Adipocyte (in vitro differentiated cells): ENCODE data around the gene ARMH1.

Experiments used
- DNase-seq: peaks from one replicate; pipeline ENCODE4 v3.0.0-alpha.2; 2015; ENCODE audit warnings: low read depth
- H3K27me3 ChIP-seq: replicated peaks from 2 replicates; pipeline ENCODE4 v1.7.0; 2013; ENCODE audit warnings: mild to moderate bottlenecking, low read length, moderate library complexity; ENCODE audit not compliant: control insufficient read depth, insufficient read depth
- H3K36me3 ChIP-seq: 2 replicates; pipeline ENCODE4 v1.7.0; 2013; ENCODE audit warnings: low read length, mild to moderate bottlenecking, moderate library complexity; ENCODE audit not compliant: control insufficient read depth, insufficient read depth, severe bottlenecking
- H3K4me1 ChIP-seq: 2 replicates; pipeline ENCODE4 v1.7.0; 2013; ENCODE audit warnings: mild to moderate bottlenecking, low read length, moderate library complexity; ENCODE audit not compliant: control insufficient read depth, insufficient read depth
- H3K4me3 ChIP-seq: 2 replicates; pipeline ENCODE4 v1.7.0; 2013; ENCODE audit warnings: mild to moderate bottlenecking, low read length, moderate library complexity
- H3K9ac ChIP-seq: 2 replicates; pipeline ENCODE4 v1.7.0; 2013; ENCODE audit warnings: mild to moderate bottlenecking, low read length, moderate library complexity
- H3K9me3 ChIP-seq: 2 replicates; pipeline ENCODE4 v1.7.0; 2013; ENCODE audit warnings: mild to moderate bottlenecking, low read length, moderate library complexity; ENCODE audit not compliant: control insufficient read depth

Gene ARMH1

DNA sequence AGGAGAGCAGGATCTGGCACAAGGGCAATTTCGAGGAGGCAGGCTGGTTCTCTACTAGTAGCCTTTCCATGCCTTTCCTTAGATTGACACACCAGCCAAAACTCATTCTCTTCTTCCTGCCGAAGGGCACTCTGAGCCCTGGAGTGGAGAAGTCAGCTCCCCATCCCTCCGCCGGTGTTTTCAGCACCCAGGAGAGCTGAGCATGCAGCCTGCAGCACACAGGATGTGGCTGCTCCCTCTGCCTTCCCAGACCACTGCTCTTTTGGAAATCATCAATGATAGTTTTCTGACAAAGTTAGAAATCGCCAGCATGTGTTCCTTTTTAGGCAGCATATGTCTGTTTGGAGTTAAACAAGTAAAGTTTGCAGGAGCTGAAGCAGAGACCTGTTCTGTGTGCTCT, 44.8 kb downstream of the ARMH1 start:
- no peaks in the 10 kb centered on the region for H3K27me3 ChIP-seq
- no peak overlapping the region for H3K4me3 ChIP-seq
- DNase-seq: no peak
- no peaks in the 10 kb centered on the region for H3K4me1 ChIP-seq
- no peak overlapping the region for H3K9ac ChIP-seq
- no peaks in the 10 kb centered on the region for H3K9me3 ChIP-seq
- H3K36me3 ChIP-seq: no peaks in the 10 kb centered on the region

DNA sequence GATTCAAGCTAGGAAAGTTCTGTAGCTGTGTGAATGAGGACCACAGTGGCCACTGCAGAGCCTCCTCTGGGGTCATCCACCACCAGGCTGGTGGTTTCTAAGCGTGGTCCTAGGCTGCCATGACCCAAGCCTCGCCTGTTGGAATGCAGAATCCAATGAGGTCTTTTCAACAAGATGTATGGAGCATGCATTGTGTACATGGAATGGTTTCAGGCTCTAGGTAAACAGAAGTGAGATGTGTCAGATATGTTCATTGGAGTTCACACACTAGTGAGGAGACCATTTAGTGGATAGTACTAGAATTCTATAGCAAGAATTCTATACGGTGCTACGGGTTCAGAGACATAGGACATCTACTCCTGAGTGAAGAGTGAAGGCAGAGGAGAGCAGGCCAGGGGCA, 45.8 kb downstream of the ARMH1 start:
- no peak for DNase-seq
- Histone ChIP-seq H3K9ac (no peak overlapping the region), H3K27me3 (no peaks in the 10 kb centered on the region), H3K4me3 (no peak overlapping the region), H3K9me3 (no peaks in the 10 kb centered on the region), H3K4me1 (no peaks in the 10 kb centered on the region), H3K36me3 (no peaks in the 10 kb centered on the region)

DNA sequence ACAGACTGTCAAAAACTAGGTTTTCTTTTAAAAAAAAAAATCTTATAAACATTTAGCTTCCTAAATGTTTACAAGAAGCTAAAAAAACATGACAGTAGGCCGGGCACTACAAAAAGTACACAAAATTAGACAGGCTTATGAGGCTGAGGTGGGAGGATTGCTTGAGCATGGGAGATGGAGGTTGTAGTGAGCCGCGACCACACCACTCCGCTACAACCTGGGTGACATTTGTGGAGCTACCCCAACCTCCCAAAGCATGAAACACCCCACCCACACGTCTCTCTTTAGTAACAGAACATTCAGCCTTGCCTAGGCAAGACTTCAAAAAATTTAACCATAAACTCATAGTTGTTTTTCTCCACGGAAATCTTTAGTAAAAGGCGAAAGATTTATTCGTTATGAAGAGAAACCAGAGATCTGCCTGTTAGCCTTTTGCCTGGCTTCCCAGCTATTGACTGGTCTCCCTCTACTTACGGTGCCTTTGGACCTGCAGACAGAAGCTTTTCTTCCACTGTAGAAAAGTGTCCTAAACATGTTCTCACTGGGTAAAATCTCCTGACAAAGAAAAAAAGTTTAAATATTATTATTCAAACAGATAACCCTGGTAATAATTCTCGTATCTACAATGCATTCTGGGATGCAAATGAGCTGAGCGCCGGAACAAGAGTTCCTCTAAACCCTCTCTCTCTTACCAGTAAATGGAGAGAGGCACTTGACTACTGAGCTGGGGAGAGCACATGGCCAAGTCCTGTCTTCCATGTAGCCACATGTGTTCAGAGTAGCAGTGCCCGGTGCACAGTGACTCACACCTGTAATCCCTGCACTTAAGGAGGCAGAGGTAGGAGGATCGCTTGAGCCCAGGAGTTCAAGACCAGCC, 47.2 kb downstream of the ARMH1 start:
- Histone ChIP-seq H3K9me3 (no peaks in the 10 kb centered on the region), H3K27me3 (no peaks in the 10 kb centered on the region), H3K9ac (peak overlapping the region; percentile 61), H3K4me3 (no peak overlapping the region), H3K36me3 (no peaks in the 10 kb centered on the region), H3K4me1 (peaks cover 2% of the 10 kb centered on the region)
- no peak for DNase-seq

- H3K9ac ChIP-seq: no peak overlapping the region
- no peaks in the 10 kb centered on the region for H3K27me3 ChIP-seq
- DNase-seq: no peak
- H3K9me3 ChIP-seq: no peaks in the 10 kb centered on the region
- peaks cover 4% of the 10 kb centered on the region for H3K4me1 ChIP-seq
- no peaks in the 10 kb centered on the region for H3K36me3 ChIP-seq
- no peak overlapping the region for H3K4me3 ChIP-seq
These were observed 48.5 kb downstream of the ARMH1 start for GRCh38 chr1:44723064-44723463.

GRCh38 chr1:44723496-44724295, 49.2 kb downstream of the ARMH1 start:
- Histone ChIP-seq H3K36me3 (no peaks in the 10 kb centered on the region), H3K27me3 (no peaks in the 10 kb centered on the region), H3K4me3 (no peak overlapping the region), H3K9me3 (no peaks in the 10 kb centered on the region), H3K9ac (no peak overlapping the region), H3K4me1 (peaks cover 4% of the 10 kb centered on the region)
- DNase-seq: no peak

GRCh38 chr1:44724296-44724954, 49.9 kb downstream of the ARMH1 start:
- Histone ChIP-seq H3K4me3 (no peak overlapping the region), H3K27me3 (no peaks in the 10 kb centered on the region)
- no peak for DNase-seq

GRCh38 chr1:44724955-44725698, 50.6 kb downstream of the ARMH1 start:
- H3K4me1 ChIP-seq: peaks cover 6% of the 10 kb centered on the region
- no peak overlapping the region for H3K4me3 ChIP-seq
- no peaks in the 10 kb centered on the region for H3K36me3 ChIP-seq
- no peaks in the 10 kb centered on the region for H3K27me3 ChIP-seq
- no peaks in the 10 kb centered on the region for H3K9me3 ChIP-seq
- H3K9ac ChIP-seq: no peak overlapping the region
- DNase-seq: no peak

More at GRCh38 chr1:44724296-44724954, 49.9 kb downstream of the ARMH1 start:
- no peaks in the 10 kb centered on the region for H3K9me3 ChIP-seq
- no peak overlapping the region for H3K9ac ChIP-seq
- peaks cover 4% of the 10 kb centered on the region for H3K4me1 ChIP-seq
- no peaks in the 10 kb centered on the region for H3K36me3 ChIP-seq

DNA sequence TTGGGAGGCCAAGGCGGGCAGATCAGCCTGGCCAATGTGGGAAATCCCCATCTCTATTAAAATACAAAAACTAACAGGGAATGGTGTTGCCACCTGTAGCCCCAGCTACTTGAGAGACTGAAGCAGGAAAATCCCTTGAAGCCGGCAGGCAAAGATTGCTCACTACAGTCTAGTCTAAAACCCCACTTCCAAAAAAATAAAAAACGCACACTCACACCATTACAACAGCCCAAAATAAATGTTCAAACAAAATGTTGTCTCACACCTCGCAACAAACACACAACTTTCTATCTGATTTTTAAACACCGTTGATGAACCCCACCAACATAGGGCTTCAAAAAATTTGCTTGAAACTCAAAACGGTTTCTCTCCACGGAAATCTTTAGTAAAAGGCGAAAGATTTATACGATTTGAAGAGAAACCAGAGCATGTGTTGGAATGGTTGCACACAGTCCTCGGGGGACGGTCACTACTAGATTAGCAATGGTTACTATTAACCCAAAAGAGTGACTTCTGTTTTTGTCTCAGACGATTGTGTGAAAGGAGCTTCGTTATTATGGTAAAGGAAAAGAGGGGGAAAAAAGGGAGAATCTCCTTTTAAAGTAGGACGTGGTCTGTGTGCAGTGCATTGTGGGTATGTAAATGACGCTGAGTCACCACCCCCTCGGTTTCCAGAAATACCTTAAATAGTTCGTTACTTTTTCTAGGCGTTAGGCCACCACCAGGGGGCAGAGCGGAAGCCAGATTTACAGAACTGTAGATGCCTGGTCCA, 56.4 kb downstream of the ARMH1 start, which contains the start of gene RNU5D-1:
TSS of gene RNU5D-1 (minus strand) at position 430 of the 772 bp plus-strand sequence.
- peak; percentile 99 for DNase-seq
- peak within 1 kb of the TSS; percentile 61 for H3K4me3 ChIP-seq

GRCh38 chr1:44733365-44733764, 58.9 kb downstream of the ARMH1 start:
- peaks cover 20% of the 10 kb centered on the region for H3K4me1 ChIP-seq
- DNase-seq: peak; percentile 14
- H3K9me3 ChIP-seq: no peaks in the 10 kb centered on the region
- no peaks in the 10 kb centered on the region for H3K27me3 ChIP-seq
- peak overlapping the region; percentile 37 for H3K9ac ChIP-seq
- H3K4me3 ChIP-seq: no peak overlapping the region
- no peaks in the 10 kb centered on the region for H3K36me3 ChIP-seq

More for the DNA sequence above, 56.4 kb downstream of the ARMH1 start, which contains the start of gene RNU5D-1:
- peaks cover 24% of the 10 kb centered on the region for H3K4me1 ChIP-seq
- peak within 1 kb of the TSS; percentile 86 for H3K9ac ChIP-seq
- H3K36me3 ChIP-seq: no peaks in the 10 kb centered on the region
- H3K27me3 ChIP-seq: no peaks in the 10 kb centered on the region
- H3K9me3 ChIP-seq: no peaks in the 10 kb centered on the region

GRCh38 chr1:44733784-44734183, 59.3 kb downstream of the ARMH1 start:
- H3K4me1 ChIP-seq: peaks cover 20% of the 10 kb centered on the region
- H3K27me3 ChIP-seq: no peaks in the 10 kb centered on the region
- no peaks in the 10 kb centered on the region for H3K36me3 ChIP-seq
- peak overlapping the region; percentile 37 for H3K9ac ChIP-seq
- no peak for DNase-seq
- no peaks in the 10 kb centered on the region for H3K9me3 ChIP-seq
- H3K4me3 ChIP-seq: no peak overlapping the region
